HTERT RPE-1 (cell line): ENCODE measurements around the gene AP1M2.

Experiments used
- in situ Hi-C: fragments of 300-500 bp; cut with MboI; formaldehyde crosslinking; loops from 4 replicates; pipeline ENCODE4 v1.14.3; 2020; ENCODE audit warnings: low sequenced_read_pairs

AP1M2 gene

DNA sequence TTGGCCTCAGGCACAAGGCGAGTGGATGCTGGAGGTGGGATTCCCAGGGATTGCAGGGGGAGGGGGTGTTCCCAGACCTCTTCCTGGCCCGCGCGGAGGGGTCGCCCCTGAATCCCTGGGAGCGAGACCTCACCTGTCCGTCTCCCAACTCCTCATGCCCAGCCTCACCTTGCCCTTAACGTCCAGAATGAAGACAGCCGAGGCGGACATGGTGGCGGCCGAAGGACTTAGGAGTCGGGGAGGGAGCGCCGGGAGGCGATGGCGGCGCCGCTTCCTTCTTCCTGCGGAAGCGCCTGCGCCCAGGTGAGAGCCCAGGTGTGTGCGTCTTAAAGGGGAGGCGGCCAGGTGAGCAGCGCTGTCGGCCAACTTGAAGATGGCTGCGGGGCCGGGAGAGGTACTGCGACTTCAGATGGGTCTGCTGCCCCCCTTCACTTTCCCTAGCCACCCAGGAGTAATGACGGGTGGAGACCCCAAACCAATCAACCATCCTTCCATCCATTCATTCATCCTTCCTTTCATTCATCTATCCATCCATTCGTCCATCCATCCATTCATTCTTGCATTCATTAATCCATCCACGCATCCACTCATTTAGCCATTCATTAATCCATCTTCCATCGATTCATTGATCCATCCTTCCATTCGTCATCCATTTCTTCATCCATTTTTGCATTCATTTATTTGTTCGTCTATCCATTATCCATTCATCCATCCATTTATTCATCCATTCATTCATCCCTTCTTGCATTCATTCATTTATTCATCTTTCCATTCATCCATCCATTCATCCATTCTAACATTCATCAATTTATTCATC is at the start of gene AP1M2:
TSS of gene AP1M2 (minus strand) at position 291 of the 817 bp plus-strand sequence. CDS start at position 210, 81 bp downstream.
- in situ Hi-C loops: no loop called here

DNA sequence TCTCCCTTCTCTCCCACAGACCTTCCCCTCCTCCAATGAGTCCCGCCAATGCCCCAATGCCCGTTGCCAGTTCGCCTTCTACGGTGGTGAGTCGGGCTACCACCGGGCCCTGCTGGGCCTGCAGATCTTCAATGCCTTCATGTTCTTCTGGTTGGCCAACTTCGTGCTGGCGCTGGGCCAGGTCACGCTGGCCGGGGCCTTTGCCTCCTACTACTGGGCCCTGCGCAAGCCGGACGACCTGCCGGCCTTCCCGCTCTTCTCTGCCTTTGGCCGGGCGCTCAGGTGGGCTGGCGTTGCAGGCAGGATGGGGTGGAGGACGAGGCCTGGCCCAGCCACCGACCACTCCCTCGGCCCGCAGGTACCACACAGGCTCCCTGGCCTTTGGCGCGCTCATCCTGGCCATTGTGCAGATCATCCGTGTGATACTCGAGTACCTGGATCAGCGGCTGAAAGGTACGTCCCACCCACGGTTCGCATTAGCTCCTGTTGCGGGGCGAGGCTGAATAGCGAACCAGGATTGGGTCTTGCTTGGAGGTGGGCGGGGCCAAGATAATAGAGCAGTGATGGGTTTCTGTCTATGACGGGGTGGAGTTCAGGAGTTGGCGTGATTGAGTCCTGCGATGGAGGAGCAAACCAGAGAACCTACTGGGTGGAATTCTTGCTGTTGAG is 49.3 kb upstream of the AP1M2 start:
- in situ Hi-C loops: no loop called here

DNA sequence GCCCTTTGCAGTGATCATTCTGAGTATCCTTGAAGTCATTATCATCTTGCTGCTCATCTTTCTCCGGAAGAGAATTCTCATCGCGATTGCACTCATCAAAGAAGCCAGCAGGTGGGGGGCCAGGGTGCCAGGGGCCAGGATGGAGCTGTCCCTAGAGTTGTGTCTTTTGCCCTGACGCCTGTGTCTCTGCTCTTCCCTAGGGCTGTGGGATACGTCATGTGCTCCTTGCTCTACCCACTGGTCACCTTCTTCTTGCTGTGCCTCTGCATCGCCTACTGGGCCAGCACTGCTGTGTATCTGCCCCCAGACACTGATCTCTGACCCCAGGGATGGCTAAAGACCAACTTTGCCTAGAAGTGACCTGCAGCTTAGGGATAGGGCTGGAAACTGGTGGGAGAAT is 47.9 kb upstream of the AP1M2 start:
- in situ Hi-C loops: no loop called here

DNA sequence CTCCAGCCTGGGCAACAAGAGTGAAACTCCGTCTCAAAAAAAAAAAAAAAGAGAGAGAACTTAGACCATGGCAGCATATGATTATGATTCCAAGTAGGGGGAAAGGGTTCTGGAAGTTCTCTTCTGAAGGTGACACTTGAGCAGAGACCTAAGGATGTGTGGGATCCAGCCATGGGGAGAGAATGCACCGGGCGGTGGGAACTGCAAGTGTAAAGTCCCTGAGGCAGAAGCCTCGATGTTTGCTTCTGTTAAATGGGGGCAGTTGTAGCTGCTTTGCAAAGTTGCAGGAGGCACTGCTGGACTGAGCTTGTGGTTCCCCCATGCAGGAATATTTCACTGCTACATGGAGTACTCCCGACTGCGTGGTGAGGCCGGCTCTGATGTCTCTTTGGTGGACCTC is 47.3 kb upstream of the AP1M2 start:
- in situ Hi-C loops: no loop called here

DNA sequence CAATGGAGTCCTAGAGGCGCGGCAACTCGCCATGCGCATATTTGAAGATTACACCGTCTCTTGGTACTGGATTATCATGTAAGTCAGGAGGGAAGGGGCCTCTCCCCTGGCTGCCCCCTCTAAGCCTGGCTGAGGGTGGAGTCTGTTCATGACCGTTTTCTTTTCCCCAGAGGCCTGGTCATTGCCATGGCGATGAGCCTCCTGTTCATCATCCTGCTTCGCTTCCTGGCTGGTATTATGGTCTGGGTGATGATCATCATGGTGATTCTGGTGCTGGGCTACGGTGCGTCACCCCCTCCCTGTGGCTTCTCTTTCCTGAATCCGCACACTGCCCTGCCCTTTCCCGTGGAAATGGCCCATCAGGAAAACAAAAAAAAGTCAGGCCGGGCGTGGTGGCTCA is 44.8 kb upstream of the AP1M2 start:
- in situ Hi-C loops: no loop called here

DNA sequence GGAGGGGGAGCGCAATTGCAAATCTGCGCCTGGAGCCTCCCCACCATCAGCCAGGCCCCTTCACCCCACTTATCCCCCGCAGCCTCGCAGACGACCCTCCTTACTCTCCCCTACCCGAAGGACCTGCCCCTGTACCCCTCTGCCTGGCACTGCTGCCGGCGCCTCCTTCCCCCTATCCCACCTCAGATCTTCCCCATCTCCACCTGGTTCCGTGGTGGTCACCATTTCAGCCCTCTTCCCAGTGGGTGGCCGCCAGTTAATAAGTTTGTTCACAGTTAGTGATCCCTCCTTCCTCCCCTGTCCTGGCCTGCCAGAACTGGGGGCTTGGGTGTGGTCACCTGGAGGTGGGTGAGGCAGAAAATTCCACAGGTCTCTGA is 38.6 kb upstream of the AP1M2 start:
- in situ Hi-C loops: no loop called here

DNA sequence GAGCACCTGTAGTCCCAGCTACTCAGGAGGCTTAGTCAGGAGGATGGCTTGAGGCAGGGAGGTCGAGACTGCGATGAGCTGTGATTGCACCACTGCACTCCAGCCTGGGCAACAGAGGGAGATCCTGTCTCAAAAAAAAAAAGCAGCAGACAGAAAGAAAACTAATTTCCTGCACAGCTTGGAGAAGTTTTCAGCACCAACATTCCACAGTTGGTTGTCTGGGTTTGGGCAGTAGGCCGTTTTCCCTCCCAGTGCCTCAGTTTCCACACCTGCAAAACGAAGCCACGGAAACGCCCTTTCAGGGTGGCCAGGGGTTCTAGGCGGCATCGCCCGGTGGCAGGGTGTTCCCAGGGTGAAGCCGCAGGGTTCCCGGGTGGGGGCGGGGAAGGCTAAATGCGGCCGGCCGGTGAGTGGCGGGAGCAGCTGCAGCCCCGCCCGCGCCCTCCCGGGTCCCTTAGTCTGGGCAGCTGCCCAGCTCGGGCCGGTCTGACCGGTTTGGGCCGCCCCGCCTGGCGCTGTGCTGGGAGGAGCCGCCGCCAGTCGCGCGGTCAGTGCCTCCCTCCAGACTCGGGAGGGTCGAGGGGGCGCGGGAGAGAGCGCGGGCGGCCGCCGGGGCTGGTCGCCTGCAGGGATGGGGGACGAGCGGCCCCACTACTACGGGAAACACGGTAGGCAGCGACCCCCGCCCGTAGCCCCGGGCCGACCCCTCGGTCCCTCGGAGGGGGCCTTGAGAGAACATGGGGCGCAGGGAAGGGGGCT is 38.1 kb upstream of the AP1M2 start, which contains the start of gene SLC44A2:
TSS of gene SLC44A2 (plus strand) at position 551 of the 759 bp plus-strand sequence. CDS start at position 632, 81 bp downstream.
- in situ Hi-C loops: no loop called here

DNA sequence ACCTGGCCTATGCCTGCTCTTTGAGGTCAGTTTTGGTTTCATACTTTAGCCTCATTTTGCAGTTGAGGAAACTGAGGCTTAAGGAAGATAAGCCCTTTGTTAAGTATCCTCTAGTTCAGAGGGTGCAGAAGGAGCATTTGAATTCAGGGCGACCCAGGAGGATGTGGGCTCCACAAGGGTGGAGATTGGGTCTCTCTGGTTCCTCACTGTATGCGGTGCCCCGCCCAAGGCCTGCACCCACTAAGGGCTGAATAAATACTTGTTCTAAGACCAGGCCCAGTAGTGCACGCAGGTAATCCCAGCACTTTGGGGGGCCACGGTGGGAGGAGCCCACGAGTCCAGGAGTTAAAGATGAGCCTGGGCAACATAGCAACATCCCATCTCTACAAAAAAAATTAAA is 37.5 kb upstream of the AP1M2 start:
- in situ Hi-C loops: no loop called here

DNA sequence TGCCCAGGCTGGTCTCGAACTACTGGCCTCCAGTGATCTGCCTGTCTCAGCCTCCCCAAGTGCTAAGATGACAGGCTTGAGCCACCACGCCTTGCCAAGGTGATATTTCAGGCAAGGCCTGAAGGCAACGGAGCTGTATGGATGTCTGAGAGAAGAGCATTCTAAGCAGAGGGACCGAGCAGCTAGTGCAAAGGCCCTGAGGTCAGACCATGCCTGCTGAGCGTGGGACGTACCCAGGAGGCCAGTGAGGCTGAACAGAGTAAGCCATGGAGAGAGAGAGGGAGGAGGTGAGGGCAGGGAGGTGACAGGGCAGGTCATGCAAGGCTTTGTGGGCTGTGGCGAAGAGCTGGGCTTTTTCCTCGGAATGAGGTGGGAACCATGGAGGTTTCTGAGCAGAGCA is 34.9 kb upstream of the AP1M2 start:
- in situ Hi-C loops: no loop called here

DNA sequence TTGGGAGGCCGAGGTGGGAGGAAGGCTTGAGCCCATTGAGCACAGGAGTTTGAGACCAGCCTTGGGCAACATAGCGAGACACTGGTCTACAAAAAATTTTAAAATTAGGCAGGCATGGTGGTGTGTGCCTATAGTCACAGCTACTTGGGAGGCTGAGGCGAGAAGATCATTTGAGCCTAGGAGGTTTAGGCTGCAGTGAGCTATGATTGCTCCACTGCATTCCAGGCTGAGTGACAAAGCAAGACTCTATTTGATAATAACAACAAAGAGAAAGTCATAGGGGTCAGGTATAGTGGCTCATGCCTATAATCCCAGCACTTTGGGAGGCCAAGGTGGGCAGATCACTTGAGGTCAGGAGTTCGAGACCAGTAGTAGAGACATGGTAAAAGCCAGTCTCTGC is 33.7 kb upstream of the AP1M2 start:
- in situ Hi-C loops: no loop called here

DNA sequence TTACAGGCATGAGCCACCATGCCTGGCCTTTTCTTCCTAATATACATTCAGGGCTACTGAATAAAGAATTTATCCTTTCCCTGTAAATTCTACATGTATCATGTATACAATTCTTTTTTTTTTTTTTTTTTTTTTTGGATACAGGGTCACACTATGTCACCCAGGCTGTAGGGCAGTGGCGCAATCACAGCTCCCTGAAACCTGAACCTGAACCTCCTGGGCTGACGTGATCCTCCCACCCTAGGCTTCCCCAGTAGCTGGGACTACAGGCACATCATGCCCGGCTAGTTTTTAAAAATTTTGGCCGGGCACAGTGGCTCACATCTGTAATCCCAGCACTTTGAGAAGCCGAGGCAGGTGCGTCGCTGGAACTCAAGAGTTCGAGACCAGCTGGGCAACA is 31.7 kb upstream of the AP1M2 start:
- in situ Hi-C loops: no loop called here

DNA sequence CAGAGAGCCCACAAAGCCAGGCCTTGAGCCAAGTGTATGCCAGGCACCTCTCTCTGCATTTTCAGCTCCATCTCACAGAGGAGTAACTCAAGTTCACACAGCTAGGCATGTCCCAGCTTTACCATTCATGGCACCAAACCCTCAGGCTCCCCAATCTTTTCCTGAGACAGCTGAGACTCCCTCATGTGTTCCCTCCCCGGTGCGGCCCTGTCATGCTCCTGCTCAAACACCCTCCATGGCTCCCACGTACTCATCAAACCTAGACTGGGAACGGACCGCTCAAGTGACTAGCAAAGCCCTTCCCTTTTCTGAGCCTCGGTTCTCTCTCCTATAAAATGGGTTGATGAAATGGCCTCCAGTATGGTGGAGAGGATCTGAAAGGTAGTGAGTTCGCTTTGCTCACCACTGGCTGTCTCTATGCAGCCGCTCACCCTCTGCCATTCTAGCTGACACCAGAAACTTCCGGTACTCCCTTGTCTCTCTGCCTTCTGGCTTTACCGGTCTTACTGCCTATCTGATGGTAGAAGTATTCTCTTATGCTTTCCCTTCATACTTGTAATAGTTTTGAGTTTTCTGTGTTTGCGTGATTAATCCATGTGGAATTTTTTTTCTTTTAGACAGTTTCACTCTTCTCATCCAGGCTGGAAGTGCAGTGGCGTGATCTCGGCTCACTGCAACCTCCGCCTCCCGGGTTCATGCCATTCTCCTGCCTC is 30.5 kb upstream of the AP1M2 start:
- in situ Hi-C loops: no loop called here

DNA sequence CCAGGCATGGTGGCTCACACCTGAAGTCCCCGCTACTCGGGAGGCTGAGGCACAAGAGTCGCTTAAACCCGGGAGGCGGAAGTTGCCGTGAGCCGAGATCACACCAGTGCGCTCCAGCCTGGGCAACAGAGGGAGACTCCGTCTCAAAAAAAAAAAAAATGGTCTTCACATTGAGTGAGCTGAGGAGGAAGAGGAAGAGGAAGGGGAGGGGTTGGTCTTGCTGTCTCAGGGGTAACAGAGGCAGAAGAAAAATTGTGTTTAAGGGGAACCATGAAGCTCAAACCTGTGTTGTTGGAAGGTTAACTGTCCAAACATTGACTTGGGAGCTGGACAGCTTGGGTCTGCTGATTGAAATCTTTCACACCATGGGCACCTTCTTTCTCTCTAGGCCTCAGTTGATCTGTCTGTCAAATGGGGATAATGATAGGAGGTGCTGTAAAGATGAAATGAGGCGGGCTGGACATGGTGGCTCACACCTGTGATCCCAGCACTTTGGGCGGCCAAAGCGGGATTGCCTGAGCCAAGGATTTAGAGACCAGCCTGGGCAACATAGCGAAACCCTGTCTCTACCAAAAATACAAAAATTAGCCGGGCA is 28.4 kb upstream of the AP1M2 start:
- in situ Hi-C loops: no loop called here

DNA sequence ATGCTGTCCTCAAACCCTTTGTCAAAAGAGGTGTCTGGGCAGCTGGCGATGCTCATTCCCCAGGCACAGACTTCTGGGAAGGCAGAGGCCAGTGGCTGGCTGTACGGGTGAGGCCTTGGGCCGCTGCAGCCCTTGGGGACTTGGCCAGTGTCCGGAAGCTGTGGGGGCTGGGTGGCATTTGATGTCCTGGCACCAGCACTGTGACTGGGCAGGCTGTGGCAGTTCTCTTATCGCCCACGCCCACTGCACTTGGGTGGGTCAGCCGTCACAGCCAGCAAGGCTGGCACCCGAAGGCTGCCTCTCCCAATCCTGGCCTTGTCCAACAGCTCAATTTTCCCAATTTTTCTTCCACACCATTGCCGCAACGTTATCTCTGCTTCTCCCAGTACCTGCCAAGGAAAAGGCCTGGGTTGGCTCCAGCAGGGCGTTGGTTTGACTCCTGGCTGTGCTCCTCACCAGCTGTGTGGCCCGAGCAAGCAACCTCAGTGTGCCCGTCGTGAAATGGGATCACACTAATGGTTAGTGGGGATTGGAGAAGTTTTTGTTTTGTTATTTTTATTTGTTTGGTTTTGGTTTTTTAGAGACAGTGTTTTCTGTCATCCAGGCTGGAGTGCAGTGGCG is 25.5 kb upstream of the AP1M2 start:
- in situ Hi-C loops: no loop called here

DNA sequence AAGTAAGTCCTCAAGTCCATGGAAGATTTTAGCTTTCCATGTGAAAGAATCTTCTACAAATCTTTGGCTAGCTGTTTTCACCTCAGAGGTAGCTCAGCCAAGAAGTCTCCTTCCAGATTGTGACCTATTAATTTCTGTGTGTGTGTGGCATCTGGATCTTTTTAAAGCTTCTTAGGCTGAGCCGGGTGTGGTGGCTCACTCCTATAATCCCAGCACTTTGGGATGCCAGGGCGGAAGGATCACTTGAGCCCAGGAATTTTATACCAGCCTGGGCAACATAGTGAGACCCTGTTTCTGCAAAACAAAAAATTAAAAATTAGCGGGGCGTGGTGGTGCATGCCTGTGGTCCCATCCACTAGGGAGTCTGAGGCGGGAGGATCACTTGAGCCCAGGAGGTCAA is 24.8 kb upstream of the AP1M2 start:
- in situ Hi-C loops: no loop called here

DNA sequence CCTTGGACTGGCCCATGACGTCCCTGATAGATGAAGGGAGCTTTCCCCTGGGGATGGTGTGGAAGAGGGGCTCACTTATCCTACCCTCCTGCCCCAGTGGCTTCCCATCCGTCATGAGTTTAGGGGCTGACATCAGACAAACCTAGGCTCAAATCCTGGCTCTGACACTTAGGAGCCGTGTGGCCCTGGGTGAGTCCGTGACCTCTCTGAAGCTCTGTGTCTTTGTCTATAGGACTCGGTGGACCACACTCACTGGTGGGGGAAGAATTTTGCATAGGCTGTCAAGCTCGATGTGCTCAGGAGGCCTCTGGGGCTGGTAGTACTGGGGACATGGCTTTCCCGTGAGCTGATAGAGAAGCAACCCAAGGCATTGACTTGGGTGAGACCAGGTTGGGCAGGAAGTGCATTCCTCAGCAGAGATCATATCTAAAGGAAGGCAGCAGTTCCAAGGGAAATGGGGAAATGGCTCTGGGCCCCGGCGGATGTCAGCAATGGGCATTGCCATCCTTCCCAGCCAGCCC is 17.4 kb upstream of the AP1M2 start:
- in situ Hi-C loops: no loop called here

DNA sequence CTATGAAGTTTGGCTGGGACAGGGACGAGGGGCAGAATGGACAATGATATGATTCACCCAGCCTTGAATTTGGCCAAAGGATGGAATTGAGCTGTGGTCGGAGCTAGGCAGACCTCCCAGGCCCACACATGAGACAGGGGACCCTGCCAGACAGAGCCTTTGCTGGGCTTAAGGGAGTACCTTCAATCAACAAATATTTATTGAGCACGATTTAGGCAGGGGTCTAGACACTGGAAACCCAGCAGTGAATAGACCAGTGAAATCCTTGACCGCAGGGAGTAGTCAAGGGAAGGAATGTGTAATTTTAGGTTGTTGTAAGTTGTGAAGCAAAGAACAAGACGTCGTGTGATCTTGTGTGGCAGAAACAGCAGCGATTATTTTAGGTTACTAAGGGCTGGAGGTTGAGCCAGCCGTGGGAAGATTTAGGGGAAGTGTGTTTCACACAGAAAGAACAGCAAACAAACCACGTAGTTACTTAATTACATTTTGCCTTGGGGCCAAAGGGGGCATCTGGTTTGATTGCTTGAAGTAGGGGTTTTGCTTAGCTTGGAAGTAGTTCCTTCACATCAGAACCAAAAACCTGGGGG is 16.9 kb upstream of the AP1M2 start:
- in situ Hi-C loops: no loop called here

DNA sequence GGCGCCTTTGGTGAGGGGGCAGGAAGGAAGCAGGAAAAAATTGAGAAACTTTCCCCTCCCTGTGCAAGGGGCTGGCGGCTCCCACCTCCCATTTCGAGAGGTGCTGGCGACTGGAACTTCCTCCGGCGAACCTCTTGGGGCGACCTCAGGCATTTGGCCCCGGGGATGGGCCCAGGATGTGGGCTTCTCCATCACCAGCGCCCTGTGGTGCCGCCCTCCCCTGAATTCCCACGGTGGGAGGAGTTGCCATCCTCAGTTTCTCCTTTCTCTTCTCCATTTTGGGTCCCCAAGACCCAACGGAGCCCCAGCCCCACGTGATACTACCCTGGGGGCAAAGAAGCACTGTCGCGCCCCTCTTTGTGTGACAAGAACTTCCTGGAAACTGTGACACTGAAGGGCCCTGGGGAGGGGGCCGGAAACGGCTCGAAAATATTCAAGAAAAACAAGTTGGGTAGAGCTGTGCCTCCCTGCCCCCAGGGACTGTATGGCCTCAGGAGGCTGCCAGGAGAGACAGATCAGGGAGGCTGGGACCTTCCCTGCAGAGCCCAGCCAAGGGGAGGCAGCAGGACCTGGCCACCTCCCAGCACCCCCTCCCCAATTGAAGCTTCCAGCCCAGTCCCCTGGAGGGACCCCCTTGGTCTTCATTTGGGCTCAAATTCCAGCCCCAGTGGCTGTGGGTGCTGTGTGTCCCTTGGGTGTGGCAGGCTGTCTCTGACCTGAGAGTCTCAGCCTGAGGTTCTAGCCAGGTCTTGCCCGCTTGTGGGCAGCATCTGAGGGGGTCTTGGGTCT is 16.2 kb upstream of the AP1M2 start:
- in situ Hi-C loops: no loop called here
